ENCODE results near the gene ADAM11. TPM values are rescaled to one million over a fixed set of nuclear protein-coding genes. Genes with fewer than 3 reads are reported as not detected.
"Not testable (repeated sequence)": the region's sequence is repeated elsewhere in the genome, so short reads cannot be mapped to it uniquely, and the experiment has no call there.

The ADAM11 gene, protein sequence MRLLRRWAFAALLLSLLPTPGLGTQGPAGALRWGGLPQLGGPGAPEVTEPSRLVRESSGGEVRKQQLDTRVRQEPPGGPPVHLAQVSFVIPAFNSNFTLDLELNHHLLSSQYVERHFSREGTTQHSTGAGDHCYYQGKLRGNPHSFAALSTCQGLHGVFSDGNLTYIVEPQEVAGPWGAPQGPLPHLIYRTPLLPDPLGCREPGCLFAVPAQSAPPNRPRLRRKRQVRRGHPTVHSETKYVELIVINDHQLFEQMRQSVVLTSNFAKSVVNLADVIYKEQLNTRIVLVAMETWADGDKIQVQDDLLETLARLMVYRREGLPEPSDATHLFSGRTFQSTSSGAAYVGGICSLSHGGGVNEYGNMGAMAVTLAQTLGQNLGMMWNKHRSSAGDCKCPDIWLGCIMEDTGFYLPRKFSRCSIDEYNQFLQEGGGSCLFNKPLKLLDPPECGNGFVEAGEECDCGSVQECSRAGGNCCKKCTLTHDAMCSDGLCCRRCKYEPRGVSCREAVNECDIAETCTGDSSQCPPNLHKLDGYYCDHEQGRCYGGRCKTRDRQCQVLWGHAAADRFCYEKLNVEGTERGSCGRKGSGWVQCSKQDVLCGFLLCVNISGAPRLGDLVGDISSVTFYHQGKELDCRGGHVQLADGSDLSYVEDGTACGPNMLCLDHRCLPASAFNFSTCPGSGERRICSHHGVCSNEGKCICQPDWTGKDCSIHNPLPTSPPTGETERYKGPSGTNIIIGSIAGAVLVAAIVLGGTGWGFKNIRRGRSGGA
- 1 to 10 TPM in 3 of 4 donors, under 1 TPM in 1; 0.10 to 4.2 (median 1.3) TPM for total RNA-seq

GRCh38 chr17:44758414-44759085 lies at the start of gene ADAM11:
Gene ADAM11, plus strand, starts transcription at chr17:44758988. Its CDS starts 212 bp downstream, at chr17:44759200.
- peak; percentile 60 for ATAC-seq
- WGBS, 2 donors (ENCODE audit: low coverage in 1 of 2), result no CpG with 5 or more reads among the region's 74 CpGs

DNA sequence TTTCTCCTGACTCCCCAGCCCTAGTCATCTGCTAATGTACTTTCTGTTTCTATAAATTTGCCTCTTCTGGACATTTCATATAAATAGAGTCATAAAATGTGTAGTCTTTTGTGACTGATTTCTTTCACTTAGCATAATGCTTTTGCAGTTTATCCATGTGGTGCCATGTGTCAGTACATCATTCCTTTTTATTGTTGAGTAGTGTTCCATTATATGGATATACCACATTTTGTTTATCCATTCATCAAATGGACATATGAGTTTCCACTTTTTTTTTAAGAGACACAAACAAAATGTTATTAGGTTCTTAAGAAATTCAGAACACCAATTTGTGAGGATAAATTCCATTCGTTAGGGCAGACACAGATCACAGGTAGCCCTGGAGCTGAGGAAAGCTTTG lies 39.3 kb upstream of the ADAM11 start:
- no peak overlapping the region for H3K4me3 ChIP-seq
- no peaks in the 10 kb centered on the region for H3K4me1 ChIP-seq
- H3K27me3 ChIP-seq, result no peaks in the 10 kb centered on the region
- ATAC-seq, result no peak
- no peak for TF ChIP-seq EP300 (IDR thresholded peaks at IDR 0.05)
- no peak for TF ChIP-seq CTCF (IDR thresholded peaks at IDR 0.05)
- TF ChIP-seq POLR2AphosphoS5 (IDR thresholded peaks at IDR 0.05), result no peak
- TF ChIP-seq POLR2A (IDR thresholded peaks at IDR 0.05), result no peak
- H3K27ac ChIP-seq, result no peak overlapping the region
- 93 to 100% methylated on average over 1 of the region's 1 CpG for WGBS, 2 donors (ENCODE audit: low coverage in 1 of 2)
- H3K36me3 ChIP-seq, result peaks cover 0 to 45% of the 10 kb centered on the region in 2 donors
- no peaks in the 10 kb centered on the region for H3K9me3 ChIP-seq

More at GRCh38 chr17:44758414-44759085, at the start of gene ADAM11:
- H3K36me3 ChIP-seq, result no peaks in the 10 kb centered on the region
- H3K27ac ChIP-seq, result no peak within 1 kb of the TSS
- peaks cover 0 to 18% (median 6%) of the 10 kb centered on the region in 3 donors for H3K4me1 ChIP-seq
- peaks cover 58% of the 10 kb centered on the region for H3K27me3 ChIP-seq
- no peak for TF ChIP-seq POLR2AphosphoS5 (IDR thresholded peaks at IDR 0.05)
- TF ChIP-seq EP300 (IDR thresholded peaks at IDR 0.05), result no peak
- TF ChIP-seq CTCF (IDR thresholded peaks at IDR 0.05), result no peak
- no peak for TF ChIP-seq POLR2A (IDR thresholded peaks at IDR 0.05)
- peak within 1 kb of the TSS; percentile 26 to 56 for H3K4me3 ChIP-seq
- no peaks in the 10 kb centered on the region for H3K9me3 ChIP-seq

- Histone ChIP-seq H3K9me3 (no peaks in the 10 kb centered on the region), H3K4me1 (no peaks in the 10 kb centered on the region), H3K4me3 (no peak overlapping the region), H3K36me3 (peaks cover 0 to 48% of the 10 kb centered on the region in 2 donors), H3K27ac (no peak overlapping the region), H3K27me3 (no peaks in the 10 kb centered on the region)
- TF ChIP-seq CTCF (IDR thresholded peaks at IDR 0.05) (no peak), POLR2AphosphoS5 (IDR thresholded peaks at IDR 0.05) (no peak), POLR2A (IDR thresholded peaks at IDR 0.05) (no peak)
- no peak for ATAC-seq
- WGBS, 2 donors (ENCODE audit: low coverage in 1 of 2), result 69 to 87% methylated on average over 5 of the region's 5 CpGs
These were observed 36.5 kb upstream of the ADAM11 start for GRCh38 chr17:44722254-44722653.

GRCh38 chr17:44726121-44726520 lies 32.7 kb upstream of the ADAM11 start:
- ATAC-seq, H3K4me3 ChIP-seq, H3K9me3 ChIP-seq, H3K27ac ChIP-seq, H3K4me1 ChIP-seq, H3K27me3 ChIP-seq: not testable (repeated sequence)
- WGBS, 2 donors (ENCODE audit: low coverage in 1 of 2), result 89 to 93% methylated on average over 5 to 6 of the region's 6 CpGs
- H3K36me3 ChIP-seq, result peaks cover 0 to 54% of the 10 kb centered on the region in 2 donors

- no peaks in the 10 kb centered on the region for H3K9me3 ChIP-seq
- no peak overlapping the region for H3K27ac ChIP-seq
- 61 to 71% methylated on average over 2 of the region's 5 CpGs for WGBS, 2 donors (ENCODE audit: low coverage in 1 of 2)
- H3K4me3 ChIP-seq, result no peak overlapping the region
- H3K4me1 ChIP-seq, result no peaks in the 10 kb centered on the region
- H3K36me3 ChIP-seq, result peaks cover 0 to 53% of the 10 kb centered on the region in 2 donors
- TF ChIP-seq CTCF (IDR thresholded peaks at IDR 0.05) (no peak), POLR2A (IDR thresholded peaks at IDR 0.05) (no peak), EP300 (IDR thresholded peaks at IDR 0.05) (no peak), POLR2AphosphoS5 (IDR thresholded peaks at IDR 0.05) (no peak)
- H3K27me3 ChIP-seq, result no peaks in the 10 kb centered on the region
- ATAC-seq, result no peak
These were observed 25.0 kb upstream of the ADAM11 start for GRCh38 chr17:44733753-44734152.

Measured in gastroesophageal sphincter (tissue), 4 donors.